GOT3 (cell line): ENCODE data around the gene NHLH1.

Experiments
- DNase-seq: peaks from one replicate; lab custom pipeline; 2025; ENCODE audit warnings: mixed read lengths; lab: John Stamatoyannopoulos, UW

The NHLH1 gene

GRCh38 chr1:160411271-160412027 lies 44.6 kb downstream of the NHLH1 start:
- DNase-seq: no peak

GRCh38 chr1:160412028-160412362 lies 45.1 kb downstream of the NHLH1 start:
- no peak for DNase-seq

- DNase-seq: no peak
Measured at GRCh38 chr1:160413716-160414115, 46.8 kb downstream of the NHLH1 start.

GRCh38 chr1:160414881-160415280 lies 48.0 kb downstream of the NHLH1 start:
- DNase-seq: no peak

GRCh38 chr1:160415696-160416290 lies 48.9 kb downstream of the NHLH1 start:
- DNase-seq: no peak

- no peak for DNase-seq
Measured at GRCh38 chr1:160416369-160416768, 49.5 kb downstream of the NHLH1 start.

- no peak for DNase-seq
Measured at GRCh38 chr1:160418483-160418882, 51.6 kb downstream of the NHLH1 start.

- DNase-seq: no peak
Measured at GRCh38 chr1:160419150-160419837, 52.4 kb downstream of the NHLH1 start.

- no peak for DNase-seq
Measured at GRCh38 chr1:160419838-160420169, 52.9 kb downstream of the NHLH1 start.

- DNase-seq: no peak
Measured at GRCh38 chr1:160420881-160421842, 54.3 kb downstream of the NHLH1 start.

GRCh38 chr1:160421881-160422280 lies 55.0 kb downstream of the NHLH1 start:
- no peak for DNase-seq
